ENCODE results near the gene HIP1. TPM values are rescaled to one million over a fixed set of nuclear protein-coding genes. Genes with fewer than 3 reads are reported as not detected.
"Not testable (repeated sequence)": the region's sequence is repeated elsewhere in the genome, so short reads cannot be mapped to it uniquely, and the experiment has no call there.

HIP1 gene
- polyA plus RNA-seq, 3 donors: 4.3 to 14.8 (median 5.3) TPM

- no peak overlapping the region for H3K9ac ChIP-seq (ENCODE audit: insufficient read depth, low read length, poor library complexity, severe bottlenecking)
- intact Hi-C loops (cut with micrococcal nuclease): loop anchor here in 1 of 2 donors (5.0 kb wide), 1 partner anchor 71 kb away; no protein-coding TSS in a partner anchor
- peaks cover 16% of the 10 kb centered on the region for H3K4me1 Mint-ChIP-seq
- H3K36me3 ChIP-seq (replicated peaks in 1 of 2; ENCODE audit: control insufficient read depth in 1 of 2, insufficient read depth in 2 of 2, low read length in 2 of 2): peaks cover 22 to 53% of the 10 kb centered on the region in 2 donors
- H3K27me3 ChIP-seq (ENCODE audit: control insufficient read depth in 2 of 2, insufficient read depth in 2 of 2, low read length in 2 of 2): no peaks in the 10 kb centered on the region
- H3K36me3 Mint-ChIP-seq: peaks cover 45 to 71% of the 10 kb centered on the region in 2 donors
- no peaks in the 10 kb centered on the region for H3K27me3 Mint-ChIP-seq (ENCODE audit: low read depth in 3 of 3)
- no peaks in the 10 kb centered on the region for H4K20me1 ChIP-seq (ENCODE audit: insufficient read depth, low read length)
- H3K4me3 ChIP-seq (replicated peaks in 1 of 3; ENCODE audit: low read depth in 2 of 3, low read length in 3 of 3): no peak overlapping the region
- H3K9me3 ChIP-seq (replicated peaks in 1 of 2; ENCODE audit: control insufficient read depth in 1 of 2, insufficient read depth in 1 of 2, low read length in 2 of 2): no peaks in the 10 kb centered on the region
- no peak overlapping the region for H3K27ac ChIP-seq (ENCODE audit: low read depth in 1 of 2, low read length in 2 of 2)
- no peaks in the 10 kb centered on the region for H3K9me3 Mint-ChIP-seq
- no peaks in the 10 kb centered on the region for H3K79me2 ChIP-seq (ENCODE audit: insufficient read depth, low read length)
- peak overlapping the region in 5 of 7 donors; percentile 35 to 79 (median 71) for H3K27ac Mint-ChIP-seq
- H2AFZ ChIP-seq (ENCODE audit: insufficient read depth, low read depth, low read length, poor library complexity, severe bottlenecking): no peak overlapping the region
- DNase-seq: no peak
- no peak overlapping the region for H3K4me3 Mint-ChIP-seq
- 100% methylated on average over 3 of the region's 4 CpGs for WGBS (ENCODE audit: insufficient coverage)
- no peak for TF ChIP-seq CTCF (IDR thresholded peaks at IDR 0.05)
- peaks cover 16 to 19% of the 10 kb centered on the region in 2 donors for H3K4me1 ChIP-seq (ENCODE audit: control insufficient read depth in 1 of 2, insufficient read depth in 2 of 2, low read length in 2 of 2)
- H3K4me2 ChIP-seq (replicated peaks; ENCODE audit: extremely low read depth, low read length, poor library complexity, severe bottlenecking): no peak overlapping the region
Observed at GRCh38 chr7:75571209-75571608, 167.5 kb downstream of the HIP1 start.

DNA sequence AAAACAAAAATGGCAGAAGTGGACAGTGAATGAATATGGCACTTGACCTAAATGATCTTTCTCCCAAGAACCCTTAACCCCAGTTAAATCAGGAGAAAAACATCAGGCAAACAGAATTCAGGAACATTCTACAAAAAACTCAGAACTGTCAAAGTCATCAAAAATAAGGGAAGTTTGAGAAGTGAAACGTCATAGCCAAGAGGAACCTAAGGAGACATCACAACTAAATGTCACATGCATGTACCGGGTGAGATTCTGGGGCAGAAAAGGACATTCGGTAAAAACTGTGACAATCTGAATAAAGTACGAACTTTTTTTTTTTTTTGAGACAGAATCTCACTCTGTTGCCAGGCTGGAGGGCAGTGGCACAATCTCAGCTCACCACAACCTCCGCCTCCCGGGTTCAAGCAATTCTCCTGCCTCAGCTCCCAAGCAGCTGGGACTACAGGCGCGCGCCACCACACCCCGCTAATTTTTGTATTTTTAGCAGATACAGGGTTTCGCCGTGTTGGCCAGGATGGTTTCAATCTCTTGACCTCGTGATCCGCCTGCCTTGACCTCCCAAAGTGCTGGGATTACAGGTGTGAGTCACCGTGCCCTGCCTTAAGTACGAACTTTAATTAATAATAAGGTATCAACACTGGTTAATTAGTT is 169.0 kb downstream of the HIP1 start:
- H3K4me1 Mint-ChIP-seq: peaks cover 31% of the 10 kb centered on the region
- peak overlapping the region in 1 of 2 donors; percentile 59 for H3K4me3 Mint-ChIP-seq
- not testable (repeated sequence) for H3K79me2 ChIP-seq (ENCODE audit: insufficient read depth, low read length); H3K27me3 ChIP-seq (ENCODE audit: control insufficient read depth in 2 of 2, insufficient read depth in 2 of 2, low read length in 2 of 2); H4K20me1 ChIP-seq (ENCODE audit: insufficient read depth, low read length); H3K9me3 ChIP-seq (replicated peaks in 1 of 2; ENCODE audit: control insufficient read depth in 1 of 2, insufficient read depth in 1 of 2, low read length in 2 of 2); H3K27me3 Mint-ChIP-seq (ENCODE audit: low read depth in 3 of 3); H3K4me3 ChIP-seq (replicated peaks in 1 of 3; ENCODE audit: low read depth in 2 of 3, low read length in 3 of 3); H3K9me3 Mint-ChIP-seq
- Histone ChIP-seq H3K27ac (ENCODE audit: low read depth in 1 of 2, low read length in 2 of 2) (peak overlapping the region; percentile 82 to 83), H3K9ac (ENCODE audit: insufficient read depth, low read length, poor library complexity, severe bottlenecking) (peak overlapping the region; percentile 24), H2AFZ (ENCODE audit: insufficient read depth, low read depth, low read length, poor library complexity, severe bottlenecking) (peak overlapping the region; percentile 57), H3K4me2 (replicated peaks; ENCODE audit: extremely low read depth, low read length, poor library complexity, severe bottlenecking) (peak overlapping the region; percentile 15), H3K36me3 (replicated peaks in 1 of 2; ENCODE audit: control insufficient read depth in 1 of 2, insufficient read depth in 2 of 2, low read length in 2 of 2) (peaks cover 22 to 49% of the 10 kb centered on the region in 2 donors), H3K4me1 (ENCODE audit: control insufficient read depth in 1 of 2, insufficient read depth in 2 of 2, low read length in 2 of 2) (peaks cover 27 to 32% of the 10 kb centered on the region in 2 donors)
- intact Hi-C loops (cut with micrococcal nuclease): loop anchor here in 1 of 2 donors (5.0 kb wide), 1 partner anchor 73 kb away; no protein-coding TSS in a partner anchor
- DNase-seq: peak; percentile 81 to 89 (median 88)
- H3K27ac Mint-ChIP-seq: peak overlapping the region; percentile 92 to 97 (median 97)
- peaks cover 37 to 64% of the 10 kb centered on the region in 2 donors for H3K36me3 Mint-ChIP-seq
- 81% methylated on average over 10 of the region's 16 CpGs for WGBS (ENCODE audit: insufficient coverage)
